ENCODE data around the gene BARHL1. TPM values are rescaled to one million over a fixed set of nuclear protein-coding genes. Genes with fewer than 3 reads are reported as not detected.
A peak's percentile ranks its signal among the peaks of the same experiment; 100 is the strongest.

BARHL1 gene
- total and polyA plus RNA-seq, 2 experiments from 2014 or later: not detected

DNA sequence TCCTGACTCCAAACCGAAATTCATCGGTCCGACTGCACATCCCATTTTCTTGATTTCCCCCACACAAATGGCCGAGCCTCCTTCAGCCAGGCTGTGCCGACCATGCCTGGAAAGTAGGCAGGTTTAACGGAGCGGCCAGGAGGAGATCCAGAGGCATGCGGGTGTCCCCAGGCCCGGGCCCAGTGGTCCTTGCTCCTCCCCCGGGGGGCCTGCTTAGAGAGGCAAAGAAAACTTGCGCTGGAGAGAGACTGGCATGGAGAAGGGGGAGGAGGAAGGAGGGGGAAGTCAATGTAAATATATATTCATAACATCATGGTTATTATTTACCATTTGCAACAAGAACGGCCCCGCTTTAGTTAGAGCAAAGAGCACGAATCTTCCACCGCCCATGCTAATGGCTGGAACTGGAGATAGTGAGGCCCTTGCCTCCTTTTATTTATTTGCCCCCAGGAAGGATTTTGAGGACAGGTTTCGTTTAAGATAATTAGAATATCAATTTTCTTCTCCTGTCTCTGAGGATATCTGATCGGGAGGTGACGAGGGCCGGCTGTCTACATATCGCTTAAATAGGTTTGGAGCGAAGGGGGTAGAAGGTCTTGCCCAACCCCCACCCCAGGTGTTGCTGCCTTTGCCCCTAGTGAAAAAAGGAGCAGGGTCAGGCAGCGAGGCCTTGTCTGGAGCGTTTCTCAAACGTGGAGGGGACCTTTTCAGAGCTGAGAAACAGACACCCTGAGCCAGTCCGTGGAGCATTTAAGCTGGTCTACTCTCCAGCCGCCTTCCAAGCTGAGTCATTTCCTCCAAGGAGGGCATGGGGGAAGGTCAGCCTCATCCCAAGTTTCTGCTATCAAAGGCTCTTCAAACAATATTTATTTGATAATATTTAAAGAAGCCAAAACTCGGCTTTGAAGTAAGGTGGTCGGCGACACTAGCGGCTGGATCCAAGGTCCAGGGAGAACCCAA, 2.5 kb downstream of the BARHL1 start:
- no peaks in the 10 kb centered on the region for H3K36me3 ChIP-seq (ENCODE audit: insufficient read depth)
- H3K36me3 Mint-ChIP-seq (ENCODE audit: low read depth): no peaks in the 10 kb centered on the region; the same call in 2 of the 3 replicates
- H4K20me1 ChIP-seq (replicated peaks; ENCODE audit: insufficient read depth): peaks cover 22% of the 10 kb centered on the region
- H3K4me1 Mint-ChIP-seq: peaks cover 50% of the 10 kb centered on the region
- peak; percentile 56 for DNase-seq (ENCODE audit: low spot score)
- H3F3A ChIP-seq (replicated peaks; ENCODE audit: low read depth): 0 out of 2 replicates have a peak, but pooled peaks cover 11% of the 10 kb centered on the region
- TF ChIP-seq POLR2AphosphoS5 (IDR thresholded peaks at IDR 0.05; ENCODE audit: low read depth) (no peak), EZH2 (IDR thresholded peaks at IDR 0.05; ENCODE audit: low read depth, unreplicated experiment) (peak; percentile 78), NANOG (IDR thresholded peaks at IDR 0.05; ENCODE audit: borderline replicate concordance) (no peak)
- H3K9me2 ChIP-seq (ENCODE audit: insufficient read depth): no peaks in the 10 kb centered on the region
- peaks cover 3% of the 10 kb centered on the region; the same call in 1 of the 3 replicates for H3K9me3 Mint-ChIP-seq
- peaks cover 97% of the 10 kb centered on the region for H3K27me3 Mint-ChIP-seq (ENCODE audit: insufficient read depth, low read depth, poor library complexity)
- peaks cover 100% of the 10 kb centered on the region for H3K27me3 ChIP-seq (ENCODE audit: insufficient read depth)
- H3K4me2 ChIP-seq: peak overlapping the region; percentile 73
- ATAC-seq: no peak
- H2AFZ ChIP-seq: no peak overlapping the region
- peak overlapping the region; percentile 48 for H3K4me3 ChIP-seq
- H3K27ac ChIP-seq (ENCODE audit: low read depth): no peak overlapping the region
- H3K79me2 ChIP-seq (replicated peaks; ENCODE audit: insufficient read depth): no peaks in the 10 kb centered on the region
- H3K4me1 ChIP-seq (ENCODE audit: insufficient read depth): peaks cover 51% of the 10 kb centered on the region
- H3K27ac Mint-ChIP-seq: no peak overlapping the region
- H3K4me3 Mint-ChIP-seq: peak overlapping the region; percentile 45

DNA sequence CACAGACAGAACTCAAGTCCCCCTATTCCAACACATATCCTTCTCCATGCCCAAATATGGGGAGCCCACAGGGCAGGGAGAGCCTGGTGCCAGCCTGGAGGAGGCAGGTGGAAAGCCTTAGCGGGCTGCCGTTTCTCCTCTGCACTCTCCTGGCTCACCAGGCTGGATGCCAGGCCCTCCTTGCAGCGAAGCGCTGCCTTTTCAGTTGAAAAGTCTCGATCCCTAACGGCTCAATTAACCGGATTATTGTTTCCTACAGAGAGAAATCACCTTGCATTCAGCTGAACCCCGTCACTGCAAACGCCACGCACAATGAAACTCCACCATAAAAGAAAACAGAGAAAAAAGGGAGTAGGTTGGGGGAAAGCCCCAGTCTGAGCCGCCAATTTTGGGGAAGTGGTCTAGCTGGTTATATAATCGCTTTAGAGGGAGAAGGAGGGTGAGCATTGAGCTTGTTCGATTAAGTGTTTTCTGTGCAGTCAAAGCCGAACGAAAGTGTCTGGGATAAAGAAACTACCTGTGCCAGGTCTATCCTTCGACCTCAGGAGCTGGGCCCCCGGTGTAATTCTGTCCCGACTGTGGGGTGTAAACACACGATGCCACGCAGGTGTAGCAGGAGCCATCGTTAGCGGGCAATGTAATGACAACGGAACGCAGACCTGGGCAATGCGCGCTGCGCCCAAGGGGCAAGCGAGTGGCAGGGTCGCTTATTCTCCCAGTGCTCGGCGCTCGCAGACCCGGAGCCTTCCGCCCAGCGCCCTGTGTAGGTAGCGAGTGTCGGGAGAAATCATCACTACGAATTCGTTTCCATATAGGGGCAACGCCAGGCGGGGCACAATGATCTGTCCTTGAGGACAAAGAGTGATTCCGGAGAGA, 3.8 kb downstream of the BARHL1 start:
- H2AFZ ChIP-seq: no peak overlapping the region
- Mint-ChIP-seq H3K4me1 (peaks cover 50% of the 10 kb centered on the region), H3K4me3 (peak overlapping the region; percentile 26)

More for the DNA sequence above, 3.8 kb downstream of the BARHL1 start:
- Mint-ChIP-seq H3K27ac (no peak overlapping the region), H3K9me3 (peaks cover 3% of the 10 kb centered on the region; the same call in 1 of the 3 replicates), H3K36me3 (ENCODE audit: low read depth) (no peaks in the 10 kb centered on the region; the same call in 2 of the 3 replicates), H3K27me3 (ENCODE audit: insufficient read depth, low read depth, poor library complexity) (peaks cover 96% of the 10 kb centered on the region)
- TF ChIP-seq REST (IDR thresholded peaks at IDR 0.05; ENCODE audit: unreplicated experiment): no peak
- TF ChIP-seq ETS1 (IDR thresholded peaks at IDR 0.05): no peak
- TF ChIP-seq ZNF331 (CRISPR knock-in tag; IDR thresholded peaks at IDR 0.05; ENCODE audit: low read depth): no peak
- TF ChIP-seq ZNF114 (CRISPR knock-in tag; IDR thresholded peaks at IDR 0.05): no peak
- TF ChIP-seq NANOG (IDR thresholded peaks at IDR 0.05; ENCODE audit: borderline replicate concordance): no peak
- TF ChIP-seq EZH2phosphoT487 (IDR thresholded peaks at IDR 0.05; ENCODE audit: unreplicated experiment): peak; percentile 81
- TF ChIP-seq EZH2 (IDR thresholded peaks at IDR 0.05; ENCODE audit: low read depth, unreplicated experiment): peak; percentile 99
- Histone ChIP-seq H3K27ac (ENCODE audit: low read depth) (no peak overlapping the region), H3K4me3 (peak overlapping the region; percentile 48), H4K20me1 (replicated peaks; ENCODE audit: insufficient read depth) (peaks cover 22% of the 10 kb centered on the region), H3K27me3 (ENCODE audit: insufficient read depth) (peaks cover 100% of the 10 kb centered on the region), H3K36me3 (ENCODE audit: insufficient read depth) (no peaks in the 10 kb centered on the region), H3F3A (replicated peaks; ENCODE audit: low read depth) (0 out of 2 replicates have a peak, but pooled peaks cover 14% of the 10 kb centered on the region), H3K79me2 (replicated peaks; ENCODE audit: insufficient read depth) (no peaks in the 10 kb centered on the region), H3K9me2 (ENCODE audit: insufficient read depth) (no peaks in the 10 kb centered on the region), H3K4me1 (ENCODE audit: insufficient read depth) (peaks cover 53% of the 10 kb centered on the region), H3K4me2 (peak overlapping the region; percentile 76)
- peak; percentile 55 for DNase-seq (ENCODE audit: low spot score)
- ATAC-seq: no peak; the same call in 2 of the 3 replicates
